ENCODE measurements around the gene CASP12.

CASP12 gene

GRCh38 chr11:104917271-104918112, 19.2 kb upstream of the CASP12 start:
- Histone ChIP-seq H3K79me2 (ENCODE audit: insufficient read depth, low read length) (no peaks in the 10 kb centered on the region), H3K9me3 (ENCODE audit: insufficient read depth, low read length) (no peaks in the 10 kb centered on the region), H3K9me2 (replicated peaks; ENCODE audit: insufficient read depth, low read length) (no peaks in the 10 kb centered on the region), H3K9ac (ENCODE audit: low read length) (no peak overlapping the region), H3K27ac (ENCODE audit: low read depth, low read length) (no peak overlapping the region), H3F3A (ENCODE audit: insufficient read depth) (no peaks in the 10 kb centered on the region), H3K27me3 (ENCODE audit: low read length) (no peaks in the 10 kb centered on the region), H3K4me3 (ENCODE audit: insufficient read depth, low read length, poor library complexity, severe bottlenecking) (no peak overlapping the region), H3K36me3 (ENCODE audit: low read length) (no peaks in the 10 kb centered on the region), H2AFZ (ENCODE audit: low read depth, low read length, severe bottlenecking) (no peak overlapping the region), H3K4me2 (ENCODE audit: low read depth, low read length, poor library complexity, severe bottlenecking) (no peak overlapping the region), H4K20me1 (ENCODE audit: low read depth, low read length) (no peaks in the 10 kb centered on the region)
- TF ChIP-seq, protein P1, sequence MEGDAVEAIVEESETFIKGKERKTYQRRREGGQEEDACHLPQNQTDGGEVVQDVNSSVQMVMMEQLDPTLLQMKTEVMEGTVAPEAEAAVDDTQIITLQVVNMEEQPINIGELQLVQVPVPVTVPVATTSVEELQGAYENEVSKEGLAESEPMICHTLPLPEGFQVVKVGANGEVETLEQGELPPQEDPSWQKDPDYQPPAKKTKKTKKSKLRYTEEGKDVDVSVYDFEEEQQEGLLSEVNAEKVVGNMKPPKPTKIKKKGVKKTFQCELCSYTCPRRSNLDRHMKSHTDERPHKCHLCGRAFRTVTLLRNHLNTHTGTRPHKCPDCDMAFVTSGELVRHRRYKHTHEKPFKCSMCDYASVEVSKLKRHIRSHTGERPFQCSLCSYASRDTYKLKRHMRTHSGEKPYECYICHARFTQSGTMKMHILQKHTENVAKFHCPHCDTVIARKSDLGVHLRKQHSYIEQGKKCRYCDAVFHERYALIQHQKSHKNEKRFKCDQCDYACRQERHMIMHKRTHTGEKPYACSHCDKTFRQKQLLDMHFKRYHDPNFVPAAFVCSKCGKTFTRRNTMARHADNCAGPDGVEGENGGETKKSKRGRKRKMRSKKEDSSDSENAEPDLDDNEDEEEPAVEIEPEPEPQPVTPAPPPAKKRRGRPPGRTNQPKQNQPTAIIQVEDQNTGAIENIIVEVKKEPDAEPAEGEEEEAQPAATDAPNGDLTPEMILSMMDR (IDR thresholded peaks at IDR 0.05; ENCODE audit: insufficient read depth, low read length, poor library complexity, severe bottlenecking), result no peak
- no peak for TF ChIP-seq EZH2phosphoT487 (conservative IDR thresholded peaks at IDR 0.05; ENCODE audit: low read length)

- Histone ChIP-seq H3K79me2 (ENCODE audit: insufficient read depth, low read length) (no peaks in the 10 kb centered on the region), H2AFZ (ENCODE audit: low read depth, low read length, severe bottlenecking) (no peak overlapping the region), H3F3A (ENCODE audit: insufficient read depth) (no peaks in the 10 kb centered on the region), H3K9me3 (ENCODE audit: insufficient read depth, low read length) (no peaks in the 10 kb centered on the region), H3K27ac (ENCODE audit: low read depth, low read length) (no peak overlapping the region), H3K4me3 (ENCODE audit: insufficient read depth, low read length, poor library complexity, severe bottlenecking) (no peak overlapping the region), H3K36me3 (ENCODE audit: low read length) (no peaks in the 10 kb centered on the region), H3K9me2 (replicated peaks; ENCODE audit: insufficient read depth, low read length) (no peaks in the 10 kb centered on the region), H3K4me2 (ENCODE audit: low read depth, low read length, poor library complexity, severe bottlenecking) (no peak overlapping the region), H4K20me1 (ENCODE audit: low read depth, low read length) (no peaks in the 10 kb centered on the region), H3K27me3 (ENCODE audit: low read length) (no peaks in the 10 kb centered on the region), H3K9ac (ENCODE audit: low read length) (no peak overlapping the region)
- no peak for TF ChIP-seq EZH2phosphoT487 (conservative IDR thresholded peaks at IDR 0.05; ENCODE audit: low read length)
- TF ChIP-seq, protein P1 (IDR thresholded peaks at IDR 0.05; ENCODE audit: insufficient read depth, low read length, poor library complexity, severe bottlenecking), result no peak
These were observed 18.2 kb upstream of the CASP12 start for GRCh38 chr11:104916442-104916841.

GRCh38 chr11:104912102-104912501, 13.8 kb upstream of the CASP12 start:
- no peaks in the 10 kb centered on the region for H3K9me2 ChIP-seq (replicated peaks; ENCODE audit: insufficient read depth, low read length)
- H3K27ac ChIP-seq (ENCODE audit: low read depth, low read length), result no peak overlapping the region
- no peak overlapping the region for H2AFZ ChIP-seq (ENCODE audit: low read depth, low read length, severe bottlenecking)
- no peaks in the 10 kb centered on the region for H4K20me1 ChIP-seq (ENCODE audit: low read depth, low read length)
- no peaks in the 10 kb centered on the region for H3F3A ChIP-seq (ENCODE audit: insufficient read depth)
- H3K4me2 ChIP-seq (ENCODE audit: low read depth, low read length, poor library complexity, severe bottlenecking), result no peak overlapping the region
- TF ChIP-seq, protein P1 (IDR thresholded peaks at IDR 0.05; ENCODE audit: insufficient read depth, low read length, poor library complexity, severe bottlenecking), result no peak
- TF ChIP-seq EZH2phosphoT487 (conservative IDR thresholded peaks at IDR 0.05; ENCODE audit: low read length), result no peak
- no peaks in the 10 kb centered on the region for H3K27me3 ChIP-seq (ENCODE audit: low read length)
- H3K4me3 ChIP-seq (ENCODE audit: insufficient read depth, low read length, poor library complexity, severe bottlenecking), result no peak overlapping the region
- H3K79me2 ChIP-seq (ENCODE audit: insufficient read depth, low read length), result no peaks in the 10 kb centered on the region
- H3K9me3 ChIP-seq (ENCODE audit: insufficient read depth, low read length), result no peaks in the 10 kb centered on the region
- H3K36me3 ChIP-seq (ENCODE audit: low read length), result no peaks in the 10 kb centered on the region
- H3K9ac ChIP-seq (ENCODE audit: low read length), result no peak overlapping the region
